Adipose tissue (tissue), 3 donors: ENCODE results near the gene RNASE2. TPM values are rescaled to one million over a fixed set of nuclear protein-coding genes. Genes with fewer than 3 reads are reported as not detected.
"Not testable (repeated sequence)": the region's sequence is repeated elsewhere in the genome, so short reads cannot be mapped to it uniquely, and the experiment has no call there.

ENCODE experiments used
- H3K27ac ChIP-seq: one replicate; pipeline ENCODE4 v1.5.1; 2013; ENCODE audit warnings: low read depth, low read length
- WGBS, 3 donors: extraction: QIAGEN DNeasy Blood & Tissue Kit; methylation state at CpG; one replicate each; pipeline ENCODE4 v1.1.7; 2013; 5-methylcytosine and 5-hydroxymethylcytosine counted together
- polyA plus RNA-seq, 3 donors: library from polyadenylated mRNA; stranded (reverse); fragments of 200-250 nt; gene quantifications; one replicate each; pipeline ENCODE4 v1.2.3, GENCODE V29; 2013
- donor health status: healthy with polysubstance abuse.
- donor health status: Bipolar disorder and iron deficiency.
- donor health status: healthy.

Gene RNASE2
- polyA plus RNA-seq, 3 donors = 2.2 to 16.7 (median 2.4) TPM

DNA sequence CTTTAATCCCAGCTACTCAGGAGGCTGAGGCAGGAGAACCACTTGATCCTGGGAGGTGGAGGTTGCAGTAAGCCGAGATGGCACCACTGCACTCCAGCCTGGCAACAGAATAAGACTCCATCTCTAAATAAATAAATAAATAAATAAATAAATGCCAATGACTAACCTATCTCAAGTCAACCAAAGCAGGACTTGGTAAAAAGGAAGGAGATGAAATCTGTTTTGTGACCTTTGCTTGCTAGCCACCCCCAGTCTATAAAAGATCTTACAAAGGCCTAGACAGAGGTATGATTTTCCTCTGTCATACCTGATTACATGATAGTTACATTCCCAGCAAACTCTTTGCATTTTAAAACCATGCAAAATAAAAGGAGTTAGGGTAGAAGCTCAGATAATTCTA, 21.0 kb downstream of the RNASE2 start:
- WGBS, 3 donors = 96 to 100% (median 96%) methylated on average over 1 of the region's 1 CpG

DNA sequence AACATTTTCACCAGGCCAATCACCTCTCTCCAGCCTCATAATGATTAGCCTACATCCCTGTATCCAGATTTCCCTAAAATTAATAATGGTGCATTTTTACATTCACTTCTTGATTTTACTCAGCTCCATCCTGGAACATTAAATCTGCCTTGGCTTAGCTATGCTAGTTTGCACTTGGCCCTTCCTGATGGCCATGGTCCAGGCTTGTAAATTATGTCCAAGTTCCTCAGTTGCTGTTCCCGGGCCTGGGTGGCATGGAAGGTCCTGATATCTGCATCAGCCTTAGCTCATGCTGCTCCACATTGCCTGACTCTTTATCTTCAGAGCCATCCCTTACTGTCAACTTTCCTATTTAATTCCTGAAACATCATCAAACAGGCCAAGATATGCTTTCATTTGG, 23.4 kb downstream of the RNASE2 start:
- no peak overlapping the region for H3K27ac ChIP-seq
- WGBS, 3 donors = 48 to 64% (median 59%) methylated on average over 1 of the region's 1 CpG

More for the DNA sequence above, 21.0 kb downstream of the RNASE2 start:
- no peak overlapping the region for H3K27ac ChIP-seq

DNA sequence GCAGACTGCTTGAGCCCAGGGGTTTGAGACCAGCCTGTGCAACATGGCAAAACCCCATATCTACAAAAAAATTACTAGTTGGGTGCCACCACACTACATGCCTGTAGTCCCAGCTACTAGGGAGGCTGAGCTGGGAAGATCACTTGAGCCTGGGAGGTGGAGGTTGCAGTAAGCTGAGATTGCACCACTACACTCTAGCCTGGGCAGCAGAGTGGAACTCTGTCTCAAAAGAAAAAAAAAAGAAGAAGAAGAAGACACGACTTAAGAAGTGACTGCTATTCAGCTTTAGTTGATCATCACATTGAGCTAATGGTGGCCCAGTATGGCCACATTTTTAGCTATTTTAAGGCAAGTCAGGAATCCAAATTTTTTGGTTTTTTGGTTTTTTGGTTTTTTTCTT, 25.6 kb downstream of the RNASE2 start:
- no peak overlapping the region for H3K27ac ChIP-seq
- 52 to 82% (median 70%) methylated on average over 1 of the region's 1 CpG for WGBS, 3 donors

GRCh38 chr14:20982646-20983369, 27.5 kb downstream of the RNASE2 start:
- WGBS, 3 donors = 77 to 87% (median 78%) methylated on average over 2 of the region's 2 CpGs
- H3K27ac ChIP-seq = no peak overlapping the region

DNA sequence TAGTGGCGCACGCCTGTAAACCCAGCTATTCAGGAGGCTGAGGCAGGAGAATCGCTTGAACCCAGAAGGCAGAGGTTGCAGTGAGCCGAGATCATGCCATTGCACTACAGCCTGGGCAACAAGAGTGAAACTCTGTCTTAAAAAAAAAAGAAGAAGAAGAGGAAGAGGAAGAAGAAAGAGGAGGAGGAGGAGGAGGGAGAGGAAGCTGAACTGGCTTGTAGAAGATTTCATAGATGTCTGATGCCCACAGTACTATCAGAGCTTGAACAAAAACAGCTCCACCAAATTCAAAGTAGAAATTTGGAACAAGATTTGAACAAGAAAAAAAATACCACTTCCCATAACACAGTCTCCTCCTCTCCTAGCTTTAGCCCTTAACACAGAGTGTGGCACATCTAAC, 30.4 kb downstream of the RNASE2 start:
- WGBS, 3 donors = 80 to 92% (median 85%) methylated on average over 4 of the region's 4 CpGs
- not testable (repeated sequence) for H3K27ac ChIP-seq

- H3K27ac ChIP-seq = no peak overlapping the region
- 47 to 53% (median 52%) methylated on average over 2 of the region's 2 CpGs for WGBS, 3 donors
These were observed 31.5 kb downstream of the RNASE2 start for GRCh38 chr14:20986811-20987210.

GRCh38 chr14:20988717-20989470, 33.6 kb downstream of the RNASE2 start:
- WGBS, 3 donors = 81 to 87% (median 83%) methylated on average over 15 of the region's 15 CpGs
- no peak overlapping the region for H3K27ac ChIP-seq

DNA sequence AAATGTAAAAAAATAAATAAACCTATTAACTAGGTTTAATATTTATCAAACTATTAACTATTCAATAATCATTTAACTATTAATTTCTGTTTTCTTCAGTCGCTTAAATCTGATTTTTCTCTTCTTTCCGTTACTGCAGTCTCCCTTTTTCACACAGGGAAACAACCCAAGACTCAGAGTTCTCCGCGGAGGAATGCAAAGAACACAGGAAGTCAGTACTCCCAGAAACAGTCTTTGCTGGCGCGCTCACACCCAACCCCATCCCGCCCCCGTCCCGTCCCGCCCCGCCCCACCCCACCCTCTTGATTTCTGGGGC, 34.1 kb downstream of the RNASE2 start:
- whole genome bisulfite sequencing, 3 donors = 0 to 1% (median 1%) methylated on average over 11 of the region's 11 CpGs
- no peak overlapping the region for H3K27ac ChIP-seq

GRCh38 chr14:20989787-20990600, 34.7 kb downstream of the RNASE2 start, which contains the start of gene METTL17:
Gene METTL17, plus strand, starts transcription at chr14:20989980. Its CDS starts 23 bp downstream, at chr14:20990003.
- 0% methylated on average over 41 to 42 of the region's 42 CpGs for WGBS, 3 donors
- no peak within 1 kb of the TSS for H3K27ac ChIP-seq

- WGBS, 3 donors = 73 to 92% (median 89%) methylated on average over 14 of the region's 14 CpGs
These were observed 41.2 kb downstream of the RNASE2 start for GRCh38 chr14:20996521-20996920.

GRCh38 chr14:20997115-20997514, 41.8 kb downstream of the RNASE2 start:
- no peak overlapping the region for H3K27ac ChIP-seq
- 50 to 68% (median 68%) methylated on average over 4 of the region's 4 CpGs for WGBS, 3 donors

More at GRCh38 chr14:20996521-20996920, 41.2 kb downstream of the RNASE2 start:
- H3K27ac ChIP-seq = no peak overlapping the region

GRCh38 chr14:20997564-20997963, 42.3 kb downstream of the RNASE2 start:
- H3K27ac ChIP-seq = no peak overlapping the region
- WGBS, 3 donors = 61 to 85% (median 84%) methylated on average over 6 of the region's 6 CpGs

GRCh38 chr14:20998139-20998538, 42.9 kb downstream of the RNASE2 start:
- WGBS, 3 donors = 75 to 83% (median 77%) methylated on average over 3 of the region's 3 CpGs
- H3K27ac ChIP-seq = no peak overlapping the region

DNA sequence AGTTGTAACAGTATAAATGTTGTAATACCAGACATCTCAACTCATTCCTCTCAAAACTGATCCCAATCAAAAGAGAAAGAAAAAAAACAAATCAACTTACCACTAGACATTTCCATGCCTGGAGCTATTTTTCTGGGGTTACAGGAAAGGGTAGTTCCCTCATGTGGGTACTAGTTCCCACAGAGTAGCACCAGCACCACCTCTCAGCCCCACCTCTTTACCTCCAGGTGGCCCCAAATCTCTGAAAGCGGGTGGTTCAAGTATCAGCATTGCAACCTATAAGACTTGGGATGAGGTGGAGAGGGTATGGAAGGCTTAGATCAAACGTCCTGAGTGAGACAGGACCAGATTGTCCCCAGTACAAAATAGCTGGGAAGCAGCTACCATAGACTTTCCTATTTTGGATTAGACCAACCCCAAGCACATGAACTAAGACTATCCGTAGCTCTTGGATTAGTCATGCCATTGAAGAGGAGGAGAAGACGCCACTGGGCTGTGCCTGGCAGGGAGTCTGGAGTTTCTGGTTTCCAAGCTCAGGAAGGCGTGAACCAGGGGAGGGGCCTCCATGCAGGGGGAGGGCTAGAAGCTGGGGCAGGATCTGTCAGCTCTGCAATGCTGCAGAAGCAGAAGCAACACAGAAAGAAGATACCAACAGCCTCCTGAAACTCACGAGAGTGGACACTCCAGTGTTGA, 43.5 kb downstream of the RNASE2 start, which contains the start of gene SLC39A2:
TSS of gene SLC39A2 (plus strand) at position 620 of the 693 bp plus-strand sequence. CDS start 154 bp downstream, outside the sequence.
- 52 to 58% (median 52%) methylated on average over 6 of the region's 6 CpGs for WGBS, 3 donors
- H3K27ac ChIP-seq = no peak within 1 kb of the TSS

DNA sequence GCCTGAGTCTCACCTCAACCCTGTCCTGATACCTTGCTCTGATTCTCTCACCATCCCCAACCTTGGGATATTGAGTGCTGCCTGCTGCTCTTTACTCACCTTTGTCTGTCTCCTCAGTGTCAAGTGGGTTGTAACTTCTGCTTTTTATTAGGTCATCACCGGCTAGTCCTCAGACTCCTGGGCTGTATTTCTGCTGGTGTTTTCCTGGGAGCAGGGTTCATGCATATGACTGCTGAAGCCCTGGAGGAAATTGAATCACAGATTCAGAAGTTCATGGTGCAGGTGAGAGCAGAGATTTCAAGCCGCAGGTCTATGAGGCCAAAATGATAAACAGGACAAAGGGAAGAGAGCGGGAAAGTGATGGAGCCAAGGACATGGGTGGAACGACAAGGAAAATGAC, 44.3 kb downstream of the RNASE2 start:
- no peak overlapping the region for H3K27ac ChIP-seq
- WGBS, 3 donors = 76 to 80% (median 76%) methylated on average over 4 of the region's 4 CpGs

GRCh38 chr14:21001218-21001617, 45.9 kb downstream of the RNASE2 start:
- WGBS, 3 donors = 75 to 81% (median 77%) methylated on average over 7 of the region's 7 CpGs
- H3K27ac ChIP-seq = no peak overlapping the region

DNA sequence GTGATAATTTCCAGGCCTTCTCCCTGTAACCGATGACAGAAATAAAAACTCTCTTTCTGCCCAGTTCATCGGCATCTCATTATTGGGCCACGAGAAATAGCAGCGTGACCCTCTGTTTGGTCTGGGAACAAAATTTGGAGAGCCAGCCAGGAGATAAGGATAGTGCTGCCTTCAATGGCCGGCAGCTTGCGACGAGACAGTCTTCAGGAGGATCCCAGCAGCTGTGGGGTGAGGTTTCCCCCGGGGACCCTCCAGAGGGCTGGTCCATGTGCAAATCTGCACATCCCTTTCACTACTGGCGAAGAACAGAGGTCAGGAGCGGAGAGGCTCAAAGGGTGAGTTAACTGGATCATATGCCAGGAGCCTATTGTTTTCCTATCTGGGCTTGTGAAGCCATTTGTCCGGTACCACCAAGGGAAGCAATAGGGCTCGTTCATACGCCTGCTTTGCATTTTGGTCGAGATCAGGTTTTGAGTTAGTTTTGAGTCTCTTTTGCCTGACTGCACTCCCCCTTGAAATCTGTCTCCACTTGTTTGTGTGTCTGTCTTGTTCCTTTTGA, 48.6 kb downstream of the RNASE2 start:
- no peak overlapping the region for H3K27ac ChIP-seq
- WGBS, 3 donors = 87% methylated on average over 14 of the region's 14 CpGs
